ENCODE results near the gene ALOX15B.
"Not testable (repeated sequence)": the region's sequence is repeated elsewhere in the genome, so short reads cannot be mapped to it uniquely, and the experiment has no call there.

ALOX15B gene

DNA sequence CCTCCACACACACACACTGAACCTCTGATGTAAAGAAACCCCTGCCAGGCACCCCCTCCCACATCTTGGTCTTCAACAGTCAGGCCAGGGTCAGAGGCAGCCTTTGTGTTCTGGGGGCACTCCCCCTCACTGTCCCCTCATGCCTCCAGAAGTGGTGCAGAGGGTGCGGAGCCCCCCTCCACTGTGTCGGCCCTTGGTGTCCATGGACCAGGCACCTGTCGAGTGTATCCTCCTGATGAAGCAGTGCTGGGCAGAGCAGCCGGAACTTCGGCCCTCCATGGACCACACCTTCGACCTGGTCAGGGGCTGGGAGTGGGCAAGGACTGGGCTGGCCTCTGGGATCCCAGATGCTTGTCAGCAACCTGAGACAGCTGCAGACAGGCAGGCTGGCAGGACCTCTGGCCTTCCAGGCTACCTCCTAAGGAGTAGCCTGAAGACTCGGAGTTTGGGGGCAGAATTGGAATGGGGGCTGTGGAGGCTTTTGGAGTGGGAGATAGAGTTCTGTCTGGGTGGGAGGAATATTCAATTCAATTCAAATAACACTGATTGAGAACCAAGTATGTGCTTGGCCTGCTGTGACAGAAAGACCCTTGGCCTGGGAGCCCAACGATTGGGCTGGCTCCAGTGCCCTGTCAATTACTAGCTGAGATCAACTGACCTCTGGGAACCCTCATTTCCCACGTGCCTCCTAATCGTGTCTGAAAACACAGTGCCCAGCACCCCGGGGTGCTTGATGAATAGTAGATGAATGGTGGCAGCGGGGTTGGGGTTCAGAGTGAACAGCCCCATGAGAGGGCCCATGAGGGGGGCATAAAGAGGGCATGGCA lies 24.9 kb upstream of the ALOX15B start:
- DNase-seq (ENCODE audit: low read depth): no peak

DNA sequence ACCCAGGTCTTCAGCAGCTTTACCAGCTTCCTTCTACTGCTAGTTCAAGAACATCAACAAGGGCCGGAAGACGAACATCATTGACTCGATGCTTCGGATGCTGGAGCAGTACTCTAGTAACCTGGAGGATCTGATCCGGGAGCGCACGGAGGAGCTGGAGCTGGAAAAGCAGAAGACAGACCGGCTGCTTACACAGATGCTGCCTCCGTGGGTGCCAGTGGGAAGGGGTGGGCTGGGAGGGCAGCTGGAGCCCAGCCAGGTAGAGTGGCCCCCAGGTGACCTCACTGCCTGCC lies 24.4 kb upstream of the ALOX15B start:
- DNase-seq (ENCODE audit: low read depth): no peak

DNA sequence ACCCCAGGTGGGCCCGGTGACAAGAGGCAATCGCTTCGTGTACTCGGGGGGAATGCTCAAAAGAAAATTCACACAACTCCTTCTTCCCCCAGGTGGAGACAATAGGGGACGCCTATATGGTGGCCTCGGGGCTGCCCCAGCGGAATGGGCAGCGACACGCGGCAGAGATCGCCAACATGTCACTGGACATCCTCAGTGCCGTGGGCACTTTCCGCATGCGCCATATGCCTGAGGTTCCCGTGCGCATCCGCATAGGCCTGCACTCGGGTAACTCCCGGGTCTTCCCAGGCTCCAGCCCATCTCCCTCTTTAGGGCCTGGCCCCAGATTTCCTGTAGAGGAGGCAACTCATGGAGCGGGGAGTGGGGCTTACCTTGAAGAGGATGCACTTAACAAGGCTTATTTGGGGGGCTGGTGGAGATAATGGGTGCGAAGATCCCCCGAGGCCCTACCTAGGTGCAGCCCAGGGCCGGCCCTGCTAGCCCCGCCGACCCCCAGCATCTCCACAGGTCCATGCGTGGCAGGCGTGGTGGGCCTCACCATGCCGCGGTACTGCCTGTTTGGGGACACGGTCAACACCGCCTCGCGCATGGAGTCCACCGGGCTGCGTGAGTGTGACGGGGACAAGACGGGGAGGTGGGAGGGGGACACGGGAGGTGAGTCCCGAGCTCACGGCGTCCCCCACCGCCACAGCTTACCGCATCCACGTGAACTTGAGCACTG lies 23.5 kb upstream of the ALOX15B start:
- DNase-seq (ENCODE audit: low read depth): no peak

DNA sequence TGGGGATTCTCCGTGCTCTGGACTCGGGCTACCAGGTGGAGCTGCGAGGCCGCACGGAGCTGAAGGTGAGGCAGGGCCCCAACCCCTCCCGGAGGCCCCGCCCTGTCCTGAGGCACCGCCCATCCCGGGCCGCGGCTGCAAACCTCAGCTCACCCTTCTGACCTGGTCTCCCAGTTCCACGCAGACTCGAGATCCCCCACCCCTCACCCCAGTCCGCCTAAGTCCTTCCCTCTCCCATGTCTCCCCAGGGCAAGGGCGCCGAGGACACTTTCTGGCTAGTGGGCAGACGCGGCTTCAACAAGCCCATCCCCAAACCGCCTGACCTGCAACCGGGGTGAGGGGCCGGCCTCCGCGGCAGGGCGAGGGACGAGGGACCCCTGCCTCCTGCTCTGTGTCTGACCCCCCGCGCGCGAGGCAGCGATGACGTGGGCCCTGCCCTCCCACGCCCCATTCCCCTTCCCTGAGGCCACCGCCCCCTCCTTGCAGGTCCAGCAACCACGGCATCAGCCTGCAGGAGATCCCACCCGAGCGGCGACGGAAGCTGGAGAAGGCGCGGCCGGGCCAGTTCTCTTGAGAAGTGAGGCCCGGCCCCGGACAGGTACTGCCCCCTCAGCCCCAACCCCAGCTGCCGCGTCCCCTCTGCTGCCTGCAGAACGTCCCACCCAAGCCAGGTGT lies 22.8 kb upstream of the ALOX15B start:
- DNase-seq (ENCODE audit: low read depth): no peak

DNA sequence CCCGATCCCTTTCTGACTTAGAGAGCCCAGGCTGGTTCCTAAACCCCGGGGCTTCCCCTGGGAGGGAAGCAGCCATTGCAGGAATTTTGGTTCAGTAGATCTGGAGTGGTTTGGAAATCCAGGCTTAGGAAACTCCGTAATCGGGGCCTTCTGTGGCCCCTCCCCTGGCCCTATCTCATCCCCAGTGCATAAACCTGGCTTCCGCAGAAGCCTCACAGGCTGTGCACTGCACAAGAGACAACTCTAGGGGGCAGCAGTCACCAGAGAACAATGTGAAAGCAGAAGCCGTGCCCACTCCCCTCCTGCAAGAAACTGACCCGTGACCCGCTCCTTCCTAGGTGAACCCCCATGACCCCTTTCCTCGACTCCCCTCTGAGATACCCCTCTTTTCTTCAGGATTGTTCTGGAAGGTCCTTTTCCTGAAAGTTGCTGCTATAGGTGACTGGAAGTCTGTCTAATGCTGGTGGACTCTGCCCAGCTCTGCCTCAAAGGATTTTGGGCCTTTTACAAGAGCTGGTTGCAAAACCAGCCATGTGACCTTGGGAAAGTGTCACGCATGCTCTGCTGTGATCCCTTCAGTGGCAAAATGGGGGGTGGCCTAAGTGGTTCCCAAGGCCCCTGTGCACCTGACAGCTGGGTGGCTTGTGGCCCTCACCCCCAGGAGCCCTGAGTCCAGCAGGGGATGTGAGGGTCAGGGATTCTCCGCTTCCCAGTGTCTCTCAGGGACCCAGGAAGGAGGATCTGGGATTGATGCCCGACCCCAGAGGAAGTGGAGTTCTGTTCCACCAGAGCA lies 22.0 kb upstream of the ALOX15B start:
- DNase-seq (ENCODE audit: low read depth): no peak

DNA sequence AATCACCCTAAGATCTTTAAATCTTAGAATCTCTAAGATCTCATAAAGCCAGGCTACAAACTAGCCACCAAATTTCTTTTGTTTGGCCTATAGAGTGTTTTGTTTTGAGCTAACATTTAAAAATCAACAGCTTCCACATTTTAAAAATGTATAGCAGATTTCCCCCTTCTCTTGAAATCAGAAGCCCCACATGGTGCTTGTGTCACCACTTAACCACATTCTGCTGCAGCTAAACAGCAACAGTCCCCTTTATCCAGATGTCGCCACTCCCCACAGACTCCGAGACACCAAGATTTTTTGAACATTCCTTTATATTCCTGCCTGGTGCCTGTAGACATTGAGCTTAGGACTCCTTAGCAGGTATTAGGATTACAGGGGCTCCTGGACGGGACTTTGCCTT lies 20.4 kb upstream of the ALOX15B start:
- DNase-seq (ENCODE audit: low read depth): no peak

DNA sequence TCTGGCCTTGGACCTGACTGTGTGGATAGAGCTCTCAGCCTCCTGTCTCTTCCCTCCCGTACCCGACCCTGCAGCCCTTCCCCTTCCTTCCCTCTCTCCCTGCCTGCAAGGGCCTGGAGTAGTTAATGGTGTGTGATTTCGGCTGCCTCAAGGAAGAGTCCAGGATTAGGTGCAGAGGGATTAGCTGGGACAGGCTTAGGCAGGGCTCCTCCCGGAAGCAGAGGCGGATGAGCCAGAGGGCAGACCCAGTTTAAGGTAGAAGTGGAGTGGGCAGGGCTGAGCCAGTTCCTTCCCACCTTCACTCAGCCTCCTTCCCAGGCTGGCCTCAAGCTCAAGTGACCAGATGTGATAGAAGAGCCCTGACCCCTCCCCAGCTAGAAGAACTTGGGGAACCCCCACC lies 19.7 kb upstream of the ALOX15B start:
- no peak for DNase-seq (ENCODE audit: low read depth)

DNA sequence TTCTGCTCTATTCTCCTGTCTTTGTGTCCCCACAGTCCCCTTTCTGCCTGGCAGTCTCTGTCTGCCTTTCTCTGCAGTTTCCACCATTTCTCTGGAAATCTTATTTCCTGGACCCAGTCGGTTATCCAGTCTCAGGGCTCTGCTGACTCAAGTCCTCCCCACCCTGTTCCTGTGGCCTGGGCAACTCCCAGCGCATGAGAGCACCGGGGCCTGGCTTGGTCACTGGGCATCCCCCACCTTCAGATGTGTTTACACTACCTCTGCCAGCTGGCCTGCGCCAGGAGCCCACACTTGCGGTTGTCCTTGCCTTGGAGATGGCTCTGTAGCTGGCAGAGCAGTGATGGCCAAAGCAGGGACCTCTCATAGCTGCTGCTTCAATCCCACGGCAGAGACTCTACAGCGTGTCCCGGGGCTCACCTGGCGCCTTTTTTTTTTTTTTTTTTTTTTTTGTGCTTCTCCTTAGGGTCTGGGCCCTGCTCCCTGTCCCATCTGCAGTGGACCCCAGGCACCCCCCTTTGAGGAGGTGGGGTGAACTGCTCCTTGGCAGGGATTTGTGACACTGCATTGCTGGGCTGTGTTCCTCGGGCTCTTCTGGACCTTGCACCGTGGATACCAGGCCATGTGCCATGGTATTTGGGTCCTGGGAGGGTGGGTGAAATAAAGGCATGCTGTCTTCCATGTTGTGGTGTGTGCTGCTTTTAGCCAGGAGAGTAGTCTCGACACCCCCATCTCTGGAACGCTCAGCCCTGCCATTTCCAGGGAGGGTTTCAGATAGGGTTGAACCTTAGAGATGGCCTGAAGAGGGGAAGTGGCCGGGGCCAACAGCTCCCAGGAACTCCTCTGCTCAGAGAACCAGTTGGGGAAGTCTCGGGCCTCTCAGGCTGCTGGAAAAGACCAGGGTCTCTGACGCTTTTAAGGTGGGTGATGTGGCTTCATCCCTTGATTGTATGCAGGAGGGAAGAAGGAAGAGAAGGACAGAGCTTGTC lies 18.9 kb upstream of the ALOX15B start:
- no peak for DNase-seq (ENCODE audit: low read depth)

DNA sequence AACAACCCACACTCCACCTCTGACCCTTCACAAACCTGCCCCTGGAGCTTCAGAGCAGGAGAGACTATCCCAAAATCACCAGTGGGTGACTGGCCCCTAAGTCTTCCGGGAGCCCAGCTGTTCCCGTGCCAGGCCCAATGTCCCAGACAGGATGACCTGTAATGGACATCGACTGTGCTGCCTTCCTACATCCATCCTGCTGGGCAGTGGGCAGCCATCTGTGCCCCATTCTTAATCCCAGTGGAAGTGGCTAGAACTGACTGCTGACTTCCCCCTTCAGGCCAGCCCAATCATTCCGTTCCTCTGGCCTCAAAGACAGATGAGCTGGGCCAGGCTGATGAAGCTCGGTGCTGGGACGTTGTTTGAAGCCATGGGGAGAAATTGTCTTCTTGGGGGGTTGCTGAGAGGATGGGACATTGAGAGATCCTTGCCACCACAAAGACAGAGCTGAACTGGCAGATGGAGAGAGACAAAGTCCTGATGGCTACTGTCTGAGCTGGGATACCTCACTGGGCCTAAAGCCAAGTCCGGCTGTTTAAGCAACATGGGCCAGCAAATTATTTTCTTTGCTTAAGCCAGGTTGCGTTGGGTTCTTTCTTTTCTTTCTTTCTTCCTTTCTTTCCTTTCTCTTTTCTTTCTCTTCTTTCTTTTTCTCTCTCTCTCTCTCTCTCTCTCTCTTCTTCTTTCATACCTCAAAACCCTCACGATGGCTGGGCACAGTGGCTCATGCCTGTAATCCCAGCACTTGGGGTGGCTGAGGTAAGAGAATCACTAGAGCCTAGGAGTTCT lies 17.9 kb upstream of the ALOX15B start:
- DNase-seq (ENCODE audit: low read depth): no peak

DNA sequence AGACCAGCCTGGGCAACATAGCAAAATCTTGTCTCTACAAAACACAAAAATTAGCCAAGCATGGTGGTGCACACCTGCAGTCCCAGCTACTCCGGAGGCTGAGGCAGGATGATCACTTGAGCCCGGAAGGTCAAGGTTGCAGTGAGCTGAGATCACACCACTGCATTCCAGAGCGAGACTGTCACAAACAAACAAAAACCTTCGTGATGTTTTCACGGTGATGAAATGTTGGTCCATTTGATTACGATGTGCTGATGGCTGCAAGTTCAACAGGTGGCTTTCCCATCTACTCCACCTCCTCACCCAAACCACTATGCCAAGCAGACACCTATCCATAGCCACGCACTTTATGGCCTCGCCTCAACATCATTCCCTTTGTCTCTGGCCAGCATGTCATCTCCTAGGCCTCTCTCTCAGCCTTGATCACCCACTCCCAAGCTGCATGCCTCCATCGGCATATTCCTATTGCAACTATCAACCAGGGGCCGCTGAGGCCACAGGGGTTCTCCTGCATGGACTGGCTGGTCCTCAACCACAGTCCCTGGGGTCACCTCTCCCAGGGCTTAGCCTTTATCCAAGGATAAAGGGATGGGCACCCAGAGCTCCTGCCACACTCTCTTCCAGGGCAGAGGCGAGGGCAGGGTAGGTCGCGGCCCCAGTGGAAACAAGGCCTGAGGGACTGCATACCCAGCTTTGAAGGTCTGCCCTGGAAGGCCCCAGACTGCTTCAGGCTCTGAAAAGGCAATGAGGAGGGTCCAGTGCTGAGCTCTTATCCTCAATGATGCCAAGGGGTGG lies 17.1 kb upstream of the ALOX15B start:
- no peak for DNase-seq (ENCODE audit: low read depth)

DNA sequence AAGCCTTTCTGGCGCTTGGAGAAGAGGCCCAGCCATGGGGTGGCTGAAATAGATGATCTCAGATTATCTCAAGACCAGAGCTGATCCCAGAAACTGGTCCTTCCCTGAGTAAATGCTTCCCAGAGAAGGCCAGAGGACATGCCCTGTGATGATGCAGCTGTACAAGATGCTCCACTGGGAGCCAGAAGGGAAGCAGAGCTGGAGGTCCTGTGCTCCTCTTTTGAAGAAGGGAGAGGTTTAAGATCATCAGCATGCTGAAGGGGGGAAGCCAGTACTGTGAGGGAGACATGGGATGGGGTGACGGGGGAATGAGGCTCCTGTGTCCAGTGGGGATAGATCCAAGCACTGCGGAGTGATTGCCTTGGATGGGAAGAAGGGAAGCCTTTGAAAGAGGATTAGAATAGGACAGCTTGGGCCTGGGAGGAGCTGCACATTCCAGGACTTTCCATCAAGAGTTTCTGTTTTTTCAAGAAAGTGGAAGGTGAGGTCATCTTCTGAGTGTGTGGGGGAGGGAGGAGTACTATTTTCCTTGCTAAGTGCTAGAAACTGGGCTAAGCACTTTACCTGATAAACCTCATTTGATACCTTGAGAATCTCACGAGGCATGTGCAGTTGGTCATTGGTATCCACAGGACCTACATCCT lies 16.4 kb upstream of the ALOX15B start:
- no peak for DNase-seq (ENCODE audit: low read depth)

DNA sequence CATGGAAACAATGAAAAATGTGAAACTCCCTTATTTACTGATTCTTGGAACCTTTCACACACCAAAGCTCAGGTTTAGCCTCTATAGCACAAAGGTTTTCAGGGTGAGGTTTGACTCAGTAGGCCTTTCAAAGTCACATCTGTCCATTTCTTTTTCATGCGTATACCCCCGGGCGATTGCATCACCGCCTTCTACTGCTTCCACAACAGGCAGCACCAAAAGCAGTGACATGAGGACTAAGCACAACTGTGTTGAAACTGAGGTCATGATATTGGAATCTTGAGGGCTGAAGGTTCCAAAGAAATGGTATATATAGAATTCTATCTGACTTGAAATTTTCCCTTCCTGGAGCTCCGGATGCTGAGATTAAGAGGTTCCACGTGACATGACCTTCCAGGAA lies 14.7 kb upstream of the ALOX15B start:
- DNase-seq (ENCODE audit: low read depth): not testable (repeated sequence)

DNA sequence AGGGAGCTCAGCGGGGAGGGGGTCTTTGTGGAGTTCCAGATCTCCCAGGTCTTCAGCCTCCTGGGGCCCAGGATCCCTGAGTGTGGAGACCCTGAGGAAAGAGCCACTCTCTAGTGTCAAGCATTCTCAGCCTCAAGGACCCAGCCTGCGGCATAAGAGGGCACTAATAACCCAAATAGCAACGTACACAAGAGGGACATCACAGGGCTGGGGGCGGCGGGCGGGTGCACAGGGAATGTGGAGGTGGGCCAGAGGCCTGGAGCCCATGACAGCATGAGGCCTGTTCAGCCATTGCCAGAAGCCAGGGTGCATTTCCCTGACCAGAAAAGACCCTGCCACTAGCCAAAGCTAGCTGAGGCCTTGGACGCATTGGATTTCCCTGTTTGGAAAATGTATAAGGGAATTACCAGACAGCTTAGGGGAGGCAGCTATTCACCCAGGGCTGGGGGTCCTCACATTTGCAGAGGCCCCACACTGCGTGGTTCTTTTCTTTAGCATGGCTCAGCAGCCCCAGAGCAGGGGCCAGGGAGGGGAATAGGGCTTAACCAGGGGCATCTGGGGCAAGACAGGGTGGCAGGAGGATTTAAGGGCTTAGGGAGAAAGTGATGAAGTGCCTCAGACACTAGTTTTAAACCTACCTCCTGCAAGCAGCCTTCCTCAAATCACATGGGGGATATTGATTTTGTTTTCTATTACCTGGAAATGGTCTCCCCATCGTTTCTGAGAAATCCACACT lies 13.5 kb upstream of the ALOX15B start:
- no peak for DNase-seq (ENCODE audit: low read depth)

DNA sequence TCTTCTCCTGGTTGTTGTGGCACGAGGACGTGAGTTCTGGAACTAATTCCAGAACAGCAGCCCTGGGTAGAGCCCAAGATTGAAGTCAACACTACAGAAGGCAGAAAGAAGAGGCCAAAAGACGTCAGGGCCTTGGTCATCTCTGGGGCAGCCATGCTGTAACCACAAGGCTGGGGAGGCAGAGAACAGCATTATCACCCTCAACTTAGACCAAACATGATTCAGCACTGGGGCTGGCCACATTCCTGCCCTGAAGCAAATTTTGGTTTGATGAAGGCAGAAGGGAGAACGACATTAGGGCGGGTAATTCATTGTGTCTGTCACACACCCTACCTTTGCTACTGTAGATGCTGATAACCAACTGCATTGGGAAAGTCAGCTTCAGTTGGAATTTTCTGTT lies 9.7 kb upstream of the ALOX15B start:
- no peak for DNase-seq (ENCODE audit: low read depth)

DNA sequence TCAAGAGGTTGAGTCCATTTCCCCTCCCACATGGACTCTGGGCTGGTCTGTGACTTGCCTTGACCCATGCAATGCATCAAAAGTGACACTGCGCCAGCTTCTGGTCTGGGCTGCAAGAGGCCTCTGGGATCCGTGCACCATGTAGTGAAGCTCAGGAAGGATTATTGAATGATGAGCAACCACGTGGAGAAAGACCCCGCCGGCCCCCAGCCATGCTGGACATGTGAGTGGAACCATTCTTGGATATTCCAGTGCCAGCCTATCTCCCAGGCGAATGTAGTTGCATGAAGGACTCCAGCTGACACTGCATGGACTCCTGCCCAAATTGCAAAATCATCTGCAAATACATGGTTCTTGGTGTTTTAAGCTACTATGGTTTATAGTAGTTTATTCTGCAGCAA lies 7.6 kb upstream of the ALOX15B start:
- no peak for DNase-seq (ENCODE audit: low read depth)

DNA sequence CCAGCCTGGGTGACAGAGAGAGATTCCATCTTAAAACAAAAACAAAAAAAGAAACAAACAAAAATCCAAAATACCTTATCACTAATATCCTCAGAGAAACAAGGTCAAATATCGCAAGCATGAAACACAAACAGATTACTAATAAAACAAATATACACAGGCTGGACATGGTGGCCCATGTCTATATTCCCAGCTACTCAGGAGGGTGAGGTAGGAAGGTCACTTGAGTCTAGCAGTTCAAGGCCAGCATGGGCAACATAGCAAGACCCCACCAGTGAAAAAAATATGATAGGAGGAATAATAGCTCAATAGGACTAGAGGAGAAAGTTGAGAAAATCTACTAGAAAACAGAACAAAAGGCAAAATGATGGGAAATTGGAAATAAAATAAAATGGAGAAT lies 6.9 kb upstream of the ALOX15B start:
- DNase-seq (ENCODE audit: low read depth): no peak

DNA sequence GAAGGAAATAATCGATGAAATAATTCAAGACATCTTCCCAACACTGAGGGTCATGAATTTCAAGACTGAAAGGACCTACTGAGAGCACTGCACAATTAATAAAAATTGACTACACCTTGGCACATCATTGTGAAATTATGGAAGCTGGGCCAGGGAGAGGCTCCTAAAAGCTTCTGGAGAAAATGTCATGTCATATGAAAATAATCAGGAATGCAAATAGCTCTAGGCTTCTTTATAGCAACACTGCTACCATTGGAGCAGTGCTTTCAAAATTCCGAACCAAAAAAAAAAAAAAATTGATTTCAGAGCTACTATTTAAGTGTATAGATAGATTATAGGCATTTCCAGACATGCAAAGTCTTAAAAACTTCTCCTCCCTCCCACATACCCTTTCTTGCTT lies 6.4 kb upstream of the ALOX15B start:
- DNase-seq (ENCODE audit: low read depth): no peak

DNA sequence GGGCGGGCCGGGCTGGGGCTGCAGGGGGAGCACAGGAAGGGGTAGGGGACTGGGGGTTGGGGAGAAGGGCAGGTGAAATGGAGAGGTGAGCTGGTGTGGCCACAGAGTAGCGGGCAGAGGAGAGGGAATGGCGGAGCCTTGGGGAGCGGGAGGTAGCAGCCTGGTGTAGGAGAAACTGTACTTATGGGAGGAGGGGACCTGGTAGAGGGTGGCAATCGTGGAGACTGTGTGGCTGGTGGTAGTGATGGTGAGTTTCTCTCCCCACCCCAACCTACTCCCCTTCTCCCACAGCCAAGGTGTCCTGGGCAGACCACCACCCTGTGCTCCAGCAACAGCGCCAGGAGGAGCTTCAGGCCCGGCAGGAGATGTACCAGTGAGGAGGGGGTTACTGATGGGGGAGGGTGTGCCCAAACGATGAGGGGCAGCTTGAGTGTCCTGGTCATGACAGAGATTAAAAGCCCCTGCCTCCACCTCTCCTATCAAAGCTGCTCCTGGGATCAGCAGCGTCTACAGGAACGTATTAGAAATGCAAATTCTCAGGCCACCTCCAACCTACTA lies 831 bp downstream of the ALOX15B start:
- DNase-seq (ENCODE audit: low read depth): no peak

Measured in activated T-helper 9 cell treated with anti-CD3 and anti-CD28 coated beads, Interleukin-2, amount 50 U/mL, for 16 hours (primary cell).